Hematopoietic multipotent progenitor cell (in vitro differentiated cells): ENCODE results near the gene WNT9A. TPM values are rescaled to one million over a fixed set of nuclear protein-coding genes. Genes with fewer than 3 reads are reported as not detected.
"Not testable (repeated sequence)": the region's sequence is repeated elsewhere in the genome, so short reads cannot be mapped to it uniquely, and the experiment has no call there.

ENCODE experiments used
- DNase-seq, 3 donors: peaks; one replicate each; pipeline ENCODE4 v3.0.0-alpha.2; 2011 to 2015; ENCODE audit warnings: low read depth in 2 of 3, low spot score in 2 of 3
- total RNA-seq: library from RNA; depleted of rRNA; stranded (reverse); fragments of >200 nt; gene quantifications from one replicate; pipeline ENCODE4 v1.2.3, GENCODE V29; 2012

WNT9A gene
- total RNA-seq, 1 donor = 0.27 TPM

- no peak for DNase-seq
Measured at GRCh38 chr1:227913764-227914721, 33.7 kb downstream of the WNT9A start.

GRCh38 chr1:227913396-227913763 is 34.4 kb downstream of the WNT9A start:
- DNase-seq = no peak

- DNase-seq = peak in 1 of 3 donors; percentile 48
Measured at GRCh38 chr1:227912866-227913265, 34.9 kb downstream of the WNT9A start.

- no peak for DNase-seq
Measured at GRCh38 chr1:227911376-227911775, 36.4 kb downstream of the WNT9A start.

- no peak for DNase-seq
Measured at GRCh38 chr1:227910511-227911153, 37.1 kb downstream of the WNT9A start.

GRCh38 chr1:227909923-227910328 is 37.8 kb downstream of the WNT9A start:
- DNase-seq = not testable (repeated sequence)

GRCh38 chr1:227909188-227909587 is 38.5 kb downstream of the WNT9A start:
- no peak for DNase-seq

- DNase-seq = no peak
Measured at GRCh38 chr1:227908359-227908758, 39.4 kb downstream of the WNT9A start.

- DNase-seq = no peak
Measured at GRCh38 chr1:227907439-227908015, 40.2 kb downstream of the WNT9A start.

- DNase-seq = no peak
Measured at GRCh38 chr1:227906550-227907071, 41.1 kb downstream of the WNT9A start.

- no peak for DNase-seq
Measured at GRCh38 chr1:227905573-227906487, 41.9 kb downstream of the WNT9A start.

- no peak for DNase-seq
Measured at GRCh38 chr1:227904541-227905335, 43.0 kb downstream of the WNT9A start.

GRCh38 chr1:227903614-227904501 is 43.9 kb downstream of the WNT9A start:
- no peak for DNase-seq

- DNase-seq = no peak
Measured at GRCh38 chr1:227903061-227903521, 44.6 kb downstream of the WNT9A start.

- DNase-seq = no peak
Measured at GRCh38 chr1:227902641-227902990, 45.1 kb downstream of the WNT9A start.

- DNase-seq = peak in 2 of 3 donors; percentile 52 to 57
Measured at GRCh38 chr1:227901906-227902640, 45.7 kb downstream of the WNT9A start.

GRCh38 chr1:227901239-227901905 is 46.4 kb downstream of the WNT9A start:
- no peak for DNase-seq
